Esophagus squamous epithelium (tissue), 5 donors: Measurements from ENCODE around the gene GNG2. TPM values are rescaled to one million over a fixed set of nuclear protein-coding genes. Genes with fewer than 3 reads are reported as not detected.

Experiments used
- DNase-seq: peaks from one replicate; lab custom pipeline; 2025; lab: John Stamatoyannopoulos, UW
- H3K27ac ChIP-seq, 4 donors: fragments of 200-600 bp; sonication (generic); one replicate each; pipeline ENCODE4 v1.5.1; 2016 to 2019; ENCODE audit warnings: mild to moderate bottlenecking in 1 of 4
- H3K27me3 ChIP-seq, 4 donors: fragments of 200-600 bp; sonication (generic); 1 replicate in 3 of 4; 2 replicates in 1 of 4; pipeline versions ENCODE4 v1.5.1 to v1.6.0; 2017 to 2021; ENCODE audit warnings: antibody characterized with exemption in 1 of 4
- H3K36me3 ChIP-seq, 3 donors: fragments of 200-600 bp; sonication (generic); one replicate each; pipeline ENCODE4 v1.5.1; 2016 to 2019
- H3K4me1 ChIP-seq, 3 donors: fragments of 200-600 bp; sonication (generic); one replicate each; pipeline ENCODE4 v1.5.1; 2017 to 2019
- H3K4me3 ChIP-seq, 4 donors: fragments of 200-600 bp; sonication (generic); 1 replicate in 3 of 4; 2 replicates in 1 of 4; pipeline ENCODE4 v1.5.1; 2016 to 2019; ENCODE audit warnings: mild to moderate bottlenecking in 2 of 4, moderate library complexity in 1 of 4
- H3K9me3 ChIP-seq, 3 donors: fragments of 200-600 bp; sonication (generic); one replicate each; pipeline ENCODE4 v1.5.1; 2016 to 2019
- CTCF ChIP-seq, 6 experiments: fragments of 450-650 bp in 4 of 6; fragments of 200-600 bp in 2 of 6; sonication (generic) in 2 of 6; IDR thresholded peaks; one replicate each; pipeline ENCODE4 v1.5.1; 2016 to 2019; ENCODE audit warnings: antibody characterized with exemption in 6 of 6, mild to moderate bottlenecking in 4 of 6, moderate library complexity in 4 of 6
- POLR2A ChIP-seq, 4 donors: fragments of 450-650 bp; IDR thresholded peaks; one replicate each; pipeline ENCODE4 v1.6.1; 2017; ENCODE audit warnings: antibody characterized with exemption in 4 of 4, mild to moderate bottlenecking in 4 of 4, moderate library complexity in 3 of 4
- WGBS, 2 donors: methylation state at CpG; one replicate each; pipeline ENCODE4 v1.1.5; 2018; 5-methylcytosine and 5-hydroxymethylcytosine counted together
- intact Hi-C: fragments of 100-400 bp; cut with DNase I; formaldehyde crosslinking; loops from one replicate; pipeline ENCODE4 v1.15.0; 2022
- total RNA-seq, 4 donors: library from RNA; depleted of rRNA; stranded (reverse); fragments of >200 nt; gene quantifications; one replicate each; pipeline ENCODE4 v1.1.0, GENCODE V29; 2016
- donor health status: DM: yes; HTN: yes; CAD: no.

The GNG2 gene
- total RNA-seq, 4 donors from 2014 or later = 1.5 to 8.8 (median 3.7) TPM

DNA sequence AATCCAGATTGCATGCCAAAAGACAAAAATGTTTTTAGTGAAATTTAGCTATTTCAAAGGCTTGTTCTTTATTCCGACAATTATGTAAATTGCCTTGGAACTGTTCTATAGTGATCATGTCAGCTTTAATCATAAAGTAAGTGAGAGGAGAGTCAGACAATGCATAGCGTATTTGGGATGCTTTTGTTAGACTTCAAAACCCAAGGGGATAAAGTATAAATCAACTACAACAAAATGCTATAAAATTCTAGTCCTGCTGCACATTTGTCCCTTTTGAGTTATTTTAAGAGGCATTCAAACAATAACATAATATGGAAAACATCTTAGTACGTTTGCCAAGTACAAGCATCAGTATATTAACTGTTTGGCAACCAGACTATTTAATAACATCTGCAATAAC, 140.3 kb downstream of the GNG2 start:
- Histone ChIP-seq H3K4me3 (no peak overlapping the region), H3K27me3 (no peaks in the 10 kb centered on the region), H3K4me1 (peaks cover 0 to 15% (median 3%) of the 10 kb centered on the region in 3 donors), H3K9me3 (no peaks in the 10 kb centered on the region), H3K36me3 (peaks cover 4 to 93% (median 6%) of the 10 kb centered on the region in 3 donors), H3K27ac (no peak overlapping the region)
- intact Hi-C loops = no loop called here
- TF ChIP-seq POLR2A (IDR thresholded peaks at IDR 0.05) (no peak), CTCF (IDR thresholded peaks at IDR 0.05) (no peak)
- no peak for DNase-seq
- 65 to 83% methylated on average over 3 of the region's 3 CpGs for WGBS, 2 donors

DNA sequence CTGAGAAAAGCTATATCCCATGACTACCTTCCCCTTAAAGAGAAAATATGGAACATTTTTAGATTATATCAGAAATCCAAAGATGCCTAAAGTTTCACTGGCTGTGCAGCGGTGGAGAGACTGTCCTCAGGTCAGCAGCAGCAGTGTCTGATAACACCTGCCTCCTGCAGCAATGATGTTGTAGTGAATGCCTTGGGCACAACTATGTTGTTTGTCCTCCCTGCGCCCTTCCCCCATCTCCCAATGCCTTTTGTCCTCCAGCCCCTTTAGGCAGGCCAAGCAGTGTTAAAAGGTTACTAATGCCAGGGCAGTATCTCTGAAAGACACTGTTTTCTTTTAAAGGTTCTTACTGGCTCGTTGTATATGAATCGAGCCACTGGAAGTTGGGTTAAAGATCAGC, 142.1 kb downstream of the GNG2 start:
- H3K9me3 ChIP-seq = no peaks in the 10 kb centered on the region
- no peak for DNase-seq
- intact Hi-C loops = no loop called here
- H3K27me3 ChIP-seq = no peaks in the 10 kb centered on the region
- H3K27ac ChIP-seq = peak overlapping the region in 3 of 4 donors; percentile 64 to 66 (median 64)
- no peak overlapping the region for H3K4me3 ChIP-seq
- TF ChIP-seq CTCF (IDR thresholded peaks at IDR 0.05) = no peak
- TF ChIP-seq POLR2A (IDR thresholded peaks at IDR 0.05) = no peak
- H3K36me3 ChIP-seq = peaks cover 6 to 99% (median 7%) of the 10 kb centered on the region in 3 donors
- 57 to 73% methylated on average over 3 to 4 of the region's 4 CpGs for WGBS, 2 donors
- H3K4me1 ChIP-seq = peaks cover 0 to 15% (median 3%) of the 10 kb centered on the region in 3 donors

DNA sequence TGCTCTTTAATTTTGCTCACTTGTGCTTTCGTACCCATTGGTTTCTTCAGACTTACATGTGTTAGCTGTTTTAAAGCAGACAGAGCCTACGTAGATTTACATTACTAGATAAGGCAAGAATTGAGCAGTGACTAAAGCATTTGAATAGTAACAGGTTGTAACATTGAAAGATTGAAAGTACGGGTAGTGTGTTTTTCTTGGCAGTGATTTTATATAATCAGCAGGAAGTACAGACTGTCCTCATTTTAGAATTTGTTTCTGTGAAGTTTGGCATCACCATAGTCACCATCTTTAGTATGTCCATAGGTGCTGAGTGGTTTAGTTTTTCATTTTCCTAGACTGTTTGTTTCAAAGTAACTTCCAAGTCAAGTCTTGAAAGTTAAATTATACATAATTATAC, 142.9 kb downstream of the GNG2 start:
- intact Hi-C loops = no loop called here
- H3K27me3 ChIP-seq = no peaks in the 10 kb centered on the region
- peaks cover 7 to 100% (median 11%) of the 10 kb centered on the region in 3 donors for H3K36me3 ChIP-seq
- H3K4me3 ChIP-seq = no peak overlapping the region
- no peak for DNase-seq
- no peak for TF ChIP-seq POLR2A (IDR thresholded peaks at IDR 0.05)
- TF ChIP-seq CTCF (IDR thresholded peaks at IDR 0.05) = no peak
- H3K4me1 ChIP-seq = peaks cover 0 to 15% (median 3%) of the 10 kb centered on the region in 3 donors
- H3K27ac ChIP-seq = peak overlapping the region in 3 of 4 donors; percentile 64 to 66 (median 64)
- H3K9me3 ChIP-seq = no peaks in the 10 kb centered on the region
- 57 to 68% methylated on average over 3 of the region's 3 CpGs for WGBS, 2 donors

DNA sequence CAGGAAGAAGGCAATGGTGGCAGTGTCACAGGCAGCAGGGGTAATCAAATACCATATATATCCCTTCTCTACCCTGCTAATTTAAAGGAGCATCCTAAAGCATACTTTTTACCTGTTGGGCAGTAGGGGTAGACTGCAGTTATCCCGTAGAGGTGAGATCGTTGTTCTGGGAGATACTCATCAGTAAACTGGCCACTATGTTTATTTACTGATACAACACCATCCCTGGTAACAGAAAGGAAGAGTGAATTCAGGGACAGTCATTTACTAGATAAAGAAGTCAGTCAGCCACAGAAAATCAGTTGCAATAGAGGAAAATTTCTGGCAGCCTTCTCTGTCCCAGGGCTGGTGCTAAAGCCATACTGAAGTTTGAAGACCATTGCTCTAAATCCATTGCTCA, 145.2 kb downstream of the GNG2 start:
- intact Hi-C loops = no loop called here
- WGBS, 2 donors = 69 to 78% methylated on average over 2 of the region's 2 CpGs
- TF ChIP-seq POLR2A (IDR thresholded peaks at IDR 0.05) = no peak
- TF ChIP-seq CTCF (IDR thresholded peaks at IDR 0.05) = no peak
- no peaks in the 10 kb centered on the region for H3K9me3 ChIP-seq
- H3K36me3 ChIP-seq = peaks cover 7 to 100% (median 12%) of the 10 kb centered on the region in 3 donors
- H3K4me3 ChIP-seq = no peak overlapping the region
- H3K4me1 ChIP-seq = peaks cover 0 to 15% (median 3%) of the 10 kb centered on the region in 3 donors
- DNase-seq = no peak
- no peak overlapping the region for H3K27ac ChIP-seq
- no peaks in the 10 kb centered on the region for H3K27me3 ChIP-seq

- no peak overlapping the region for H3K4me3 ChIP-seq
- no peaks in the 10 kb centered on the region for H3K9me3 ChIP-seq
- no peak for TF ChIP-seq CTCF (IDR thresholded peaks at IDR 0.05)
- no peak for TF ChIP-seq POLR2A (IDR thresholded peaks at IDR 0.05)
- no peak for DNase-seq
- intact Hi-C loops = no loop called here
- no peak overlapping the region for H3K27ac ChIP-seq
- H3K4me1 ChIP-seq = peaks cover 0 to 15% (median 3%) of the 10 kb centered on the region in 3 donors
- WGBS, 2 donors = 100% methylated on average over 1 to 3 of the region's 3 CpGs
- no peaks in the 10 kb centered on the region for H3K27me3 ChIP-seq
- H3K36me3 ChIP-seq = peaks cover 12 to 100% (median 19%) of the 10 kb centered on the region in 3 donors
These were observed 145.9 kb downstream of the GNG2 start for GRCh38 chr14:52006361-52006760.
